HG02884 (cell line): ENCODE results near the gene FGD5.

Experiments
- ATAC-seq: cut with Tn5 transposase; IDR thresholded peaks from one replicate; pipeline ENCODE4 v1.9.1; 2021; ENCODE audit warnings: mild to moderate bottlenecking, moderate library complexity; ENCODE audit not compliant: unreplicated experiment

The FGD5 gene

GRCh38 chr3:14789221-14789620, 29.5 kb upstream of the FGD5 start:
- no peak for ATAC-seq

GRCh38 chr3:14789640-14790285, 29.0 kb upstream of the FGD5 start:
- ATAC-seq, result no peak

- no peak for ATAC-seq
These were observed 27.3 kb upstream of the FGD5 start for GRCh38 chr3:14791343-14791945.

GRCh38 chr3:14792691-14793121, 26.1 kb upstream of the FGD5 start:
- ATAC-seq, result no peak

GRCh38 chr3:14793126-14793857, 25.5 kb upstream of the FGD5 start:
- ATAC-seq, result no peak

DNA sequence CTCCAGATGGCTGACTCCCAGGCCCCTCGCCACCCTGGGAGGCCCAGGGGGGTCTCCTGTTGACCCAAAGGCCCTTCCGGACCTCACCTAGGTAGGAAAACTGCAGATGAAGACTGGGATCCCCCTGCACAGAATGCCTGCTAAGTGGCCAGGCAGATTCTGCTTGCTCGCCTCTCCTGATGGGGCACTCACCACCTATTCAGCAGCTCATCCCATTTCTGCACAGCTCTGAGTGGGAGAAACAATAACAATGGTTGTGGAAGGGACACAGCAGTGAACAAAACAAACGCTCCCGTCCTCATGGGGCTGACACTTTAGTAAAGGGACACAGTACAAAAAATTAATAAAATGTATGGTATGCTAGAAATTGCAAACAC, 24.9 kb upstream of the FGD5 start:
- ATAC-seq, result no peak

GRCh38 chr3:14794435-14794834, 24.3 kb upstream of the FGD5 start:
- ATAC-seq, result no peak

DNA sequence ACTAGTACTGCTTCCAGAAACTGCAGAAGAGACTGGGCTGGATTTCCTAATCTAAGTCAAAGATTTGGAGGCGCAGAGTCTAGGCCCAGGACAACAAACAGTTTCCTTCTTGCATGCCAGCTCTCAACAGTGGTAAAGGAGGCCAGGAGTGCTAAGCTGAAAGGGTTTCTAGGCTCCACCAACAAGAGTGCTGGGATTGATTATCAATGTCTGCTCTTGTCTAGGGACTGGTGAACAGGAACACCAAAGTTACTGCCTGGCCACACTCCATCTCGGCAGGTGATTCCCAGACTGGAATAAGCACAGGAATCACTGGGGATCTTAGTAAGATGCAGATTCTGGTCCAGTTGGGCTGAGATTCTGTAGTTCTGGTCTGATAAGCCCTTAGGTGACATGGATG, 22.8 kb upstream of the FGD5 start:
- ATAC-seq, result no peak

GRCh38 chr3:14796403-14797077, 22.2 kb upstream of the FGD5 start:
- no peak for ATAC-seq

DNA sequence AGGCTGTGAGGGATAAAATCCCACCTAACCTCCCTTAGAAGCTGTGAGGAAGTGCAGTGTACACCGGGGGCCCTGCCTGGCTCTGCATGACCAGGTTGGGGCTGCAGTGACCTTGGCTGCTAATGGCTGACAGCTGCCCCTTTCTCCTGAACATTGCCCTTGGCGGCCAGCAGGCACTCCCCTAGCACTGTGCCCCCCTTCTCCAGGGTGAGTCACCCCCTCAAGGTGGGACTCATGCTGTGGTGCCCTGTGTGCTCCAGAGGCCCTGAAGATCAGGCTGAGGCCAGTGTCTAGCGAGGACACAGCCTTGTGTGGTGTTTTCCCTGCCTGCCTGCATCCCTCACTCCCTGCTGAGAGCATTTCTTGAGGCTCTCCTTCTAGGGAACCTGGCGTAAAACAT, 21.0 kb upstream of the FGD5 start:
- no peak for ATAC-seq

- no peak for ATAC-seq
These were observed 20.5 kb upstream of the FGD5 start for GRCh38 chr3:14798231-14798630.

DNA sequence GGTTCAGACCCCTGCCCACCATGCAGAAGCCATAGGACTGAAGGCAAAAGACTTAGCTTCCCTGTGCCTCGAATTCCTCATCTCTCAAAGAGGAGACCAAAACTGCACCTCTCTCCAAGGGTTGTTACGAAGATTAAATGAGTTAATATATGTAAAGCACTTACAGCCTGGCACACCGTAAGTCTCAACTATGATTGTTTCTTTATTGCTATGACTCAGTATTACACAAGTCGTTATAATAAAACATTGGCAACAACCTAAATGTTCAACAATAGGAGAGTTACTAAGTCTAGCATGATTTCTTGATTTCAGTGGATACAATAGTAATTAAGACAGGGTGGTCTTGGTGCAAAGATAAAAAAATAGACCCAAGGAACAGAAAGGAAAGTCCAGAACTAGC, 19.6 kb upstream of the FGD5 start:
- ATAC-seq, result no peak

GRCh38 chr3:14801031-14801430, 17.7 kb upstream of the FGD5 start:
- no peak for ATAC-seq

DNA sequence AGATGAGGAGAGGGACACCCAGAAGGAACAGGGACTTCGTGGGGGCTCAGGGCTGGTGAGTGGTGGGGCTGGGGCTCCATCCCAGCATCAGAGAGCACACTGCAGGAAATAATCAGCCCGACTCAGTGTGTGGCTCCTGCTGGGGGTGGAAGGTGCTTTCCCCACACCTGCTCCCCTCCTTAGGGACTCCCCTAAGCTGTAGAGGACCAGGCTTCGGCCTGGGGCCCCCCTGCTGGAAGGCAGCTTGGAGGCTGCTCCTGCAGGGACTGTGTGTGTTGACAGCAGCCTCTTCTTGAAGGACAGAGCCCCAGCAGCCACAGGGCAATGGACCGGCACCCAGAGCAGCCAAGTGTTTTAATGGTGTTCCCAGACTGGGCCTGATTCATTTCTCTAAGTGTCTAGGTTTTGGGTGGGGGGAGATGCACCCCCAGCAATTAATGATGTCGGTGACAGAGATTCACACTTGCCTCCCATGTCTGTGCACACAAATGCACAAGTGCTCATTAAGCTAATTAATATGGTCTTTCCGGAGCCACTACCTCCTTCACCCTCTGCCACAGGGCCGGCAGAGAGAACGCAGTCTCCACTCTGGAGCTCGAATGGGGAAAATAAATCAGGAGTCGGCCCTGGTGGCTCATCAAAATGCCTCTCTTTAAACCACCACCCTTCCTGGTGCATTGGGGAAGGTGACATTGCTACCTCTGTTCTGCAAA, 16.9 kb upstream of the FGD5 start:
- ATAC-seq, result no peak

DNA sequence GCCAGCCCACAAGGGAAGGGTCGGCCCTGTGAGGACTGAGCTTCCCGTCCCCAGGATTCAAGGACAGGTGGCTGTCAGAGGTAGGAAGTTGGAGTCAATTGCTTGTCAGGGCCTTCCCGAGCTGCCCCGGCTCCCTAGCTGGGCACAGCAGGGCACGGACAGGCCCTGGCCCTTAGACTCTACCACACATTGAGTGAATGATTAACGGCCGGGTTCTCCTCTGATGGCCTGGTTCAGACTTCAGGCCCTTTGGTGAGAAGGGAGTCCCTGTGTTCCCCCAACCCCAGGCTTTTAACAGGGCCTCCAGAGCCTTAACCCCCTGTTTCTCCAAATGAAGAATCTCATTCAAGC, 16.4 kb upstream of the FGD5 start:
- no peak for ATAC-seq

DNA sequence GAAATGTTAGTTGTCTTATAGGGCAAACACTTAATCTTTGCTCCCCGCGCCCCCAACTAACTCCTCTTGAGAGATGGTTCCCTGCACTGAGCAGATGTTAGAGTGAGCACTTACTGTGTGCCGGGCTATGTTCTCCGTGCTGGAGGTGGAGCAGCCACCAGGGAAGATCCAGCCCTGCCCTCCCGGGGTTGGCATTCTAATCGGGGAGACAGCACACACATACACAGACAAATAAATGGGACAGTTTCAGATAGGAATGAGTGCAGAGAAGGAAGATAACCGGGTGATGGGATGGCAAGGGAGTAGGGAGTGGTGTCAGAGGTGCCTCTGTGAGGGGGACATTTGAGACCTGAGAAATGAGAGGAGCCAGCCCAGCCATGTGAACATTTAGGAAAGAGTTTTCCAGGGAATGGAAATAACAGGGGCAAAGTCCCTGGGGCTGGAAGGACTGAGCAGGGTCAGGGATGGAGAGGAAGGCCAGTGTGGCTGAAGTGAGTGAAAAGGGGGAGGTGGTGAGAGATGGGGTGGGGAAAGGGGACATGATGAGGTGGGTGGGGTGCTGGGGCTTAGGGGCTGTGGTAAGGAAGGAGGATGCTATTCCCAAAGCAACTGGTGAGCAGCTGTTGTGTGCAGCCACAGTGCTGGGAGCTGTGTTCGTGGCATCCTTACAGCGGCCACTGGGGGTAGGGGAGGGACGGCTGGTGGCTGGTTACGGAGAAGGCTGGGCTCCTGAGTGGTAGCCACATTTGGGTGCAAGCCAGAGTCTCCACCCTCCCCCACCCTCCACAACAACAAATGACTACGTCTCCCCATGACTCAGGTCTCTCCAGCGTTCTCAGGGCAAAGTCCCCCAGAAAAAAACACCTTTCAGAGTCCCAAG, 15.4 kb upstream of the FGD5 start:
- no peak for ATAC-seq

GRCh38 chr3:14803981-14804834, 14.6 kb upstream of the FGD5 start:
- no peak for ATAC-seq

DNA sequence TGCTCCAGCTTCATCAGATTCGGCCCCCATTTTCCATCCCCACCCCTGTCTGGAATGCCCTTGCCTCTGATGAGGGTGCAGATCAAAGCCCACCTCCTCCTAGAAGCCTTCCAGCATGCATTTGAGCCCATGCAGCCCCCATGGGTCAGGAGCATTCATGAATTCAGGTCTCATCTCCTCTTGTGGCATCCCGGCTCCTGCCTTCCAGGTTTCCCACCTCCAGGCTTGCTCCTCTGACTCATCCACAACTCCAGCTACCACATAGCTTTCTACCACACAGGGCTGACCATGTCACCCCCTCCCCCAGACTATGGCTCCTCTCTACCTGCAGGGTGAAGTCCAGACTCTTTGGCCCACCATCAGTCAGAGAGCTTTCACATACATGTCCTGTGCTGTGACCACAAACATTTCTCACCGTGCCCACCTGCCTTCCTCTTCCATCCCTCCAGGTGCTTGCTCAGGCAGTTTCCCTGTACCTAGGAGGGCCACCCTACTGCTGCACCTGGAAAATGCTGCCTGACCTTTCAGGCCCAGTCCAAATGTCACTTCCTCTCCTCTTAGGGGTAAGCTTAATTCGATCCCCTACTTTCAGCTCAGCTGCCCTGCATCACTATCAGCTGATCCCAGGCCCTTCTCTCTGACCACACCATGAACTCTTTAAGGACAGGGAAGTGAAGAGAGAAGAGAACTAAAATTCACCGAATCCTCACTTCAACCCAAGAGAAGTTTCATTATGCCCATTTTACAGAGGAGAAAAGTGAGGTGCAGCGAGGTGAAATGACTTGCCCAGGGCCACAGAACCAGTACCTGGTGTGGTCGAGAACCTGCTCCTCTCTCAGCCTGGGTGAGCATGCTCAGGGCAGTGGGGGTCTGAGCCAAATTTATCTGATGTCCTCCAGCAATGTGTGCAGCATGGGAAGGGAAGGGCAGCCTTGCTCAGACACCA, 13.7 kb upstream of the FGD5 start:
- ATAC-seq, result no peak
